Measurements from ENCODE around the gene RMDN3. TPM values are rescaled to one million over a fixed set of nuclear protein-coding genes. Genes with fewer than 3 reads are reported as not detected.

RMDN3 gene
- polyA plus RNA-seq, 1 donor = 43.1 TPM

DNA sequence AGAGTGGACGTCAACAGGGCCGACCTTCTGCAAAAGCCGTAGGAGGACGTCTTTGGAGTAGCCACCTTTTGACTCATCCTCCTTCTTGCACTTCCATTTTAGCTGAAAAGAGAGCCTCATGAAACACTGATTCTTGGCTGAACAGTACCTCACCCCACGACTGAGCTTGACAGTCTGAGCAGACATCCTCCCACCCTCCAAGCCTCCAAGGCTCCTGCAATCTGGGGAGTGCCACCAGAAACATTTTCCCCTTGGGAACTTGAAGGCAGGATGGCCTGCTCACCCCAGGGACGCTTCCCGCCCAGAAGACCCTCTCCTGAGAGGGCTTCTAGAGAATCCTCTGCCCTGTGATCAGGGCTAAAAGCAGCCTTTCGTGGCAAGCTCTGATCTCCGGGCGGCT, 20.0 kb upstream of the RMDN3 start:
- no peak for DNase-seq

DNA sequence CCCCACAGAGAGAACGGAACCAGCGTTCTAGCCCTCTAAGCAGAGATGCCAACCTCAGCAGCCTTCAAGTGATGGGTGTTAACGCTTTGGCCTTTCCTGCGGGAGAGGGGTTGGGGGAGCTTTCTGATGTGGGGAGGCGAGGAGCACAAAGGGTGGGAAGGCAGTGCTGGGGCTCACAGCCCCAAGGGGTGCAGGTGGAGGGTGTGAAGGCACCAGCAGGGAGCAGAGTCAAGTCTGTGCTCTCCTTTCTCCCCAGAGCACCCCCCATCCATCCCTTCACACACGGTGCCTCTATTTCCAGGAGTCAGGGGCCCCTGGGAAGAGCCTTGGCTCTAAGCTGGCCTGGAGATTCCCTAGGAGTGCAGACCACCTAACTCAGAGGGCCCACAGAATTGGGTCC, 18.8 kb upstream of the RMDN3 start:
- DNase-seq = no peak

GRCh38 chr15:40773496-40773895, 18.4 kb upstream of the RMDN3 start:
- DNase-seq = no peak

- no peak for DNase-seq
Measured at GRCh38 chr15:40772014-40772413, 17.0 kb upstream of the RMDN3 start.

DNA sequence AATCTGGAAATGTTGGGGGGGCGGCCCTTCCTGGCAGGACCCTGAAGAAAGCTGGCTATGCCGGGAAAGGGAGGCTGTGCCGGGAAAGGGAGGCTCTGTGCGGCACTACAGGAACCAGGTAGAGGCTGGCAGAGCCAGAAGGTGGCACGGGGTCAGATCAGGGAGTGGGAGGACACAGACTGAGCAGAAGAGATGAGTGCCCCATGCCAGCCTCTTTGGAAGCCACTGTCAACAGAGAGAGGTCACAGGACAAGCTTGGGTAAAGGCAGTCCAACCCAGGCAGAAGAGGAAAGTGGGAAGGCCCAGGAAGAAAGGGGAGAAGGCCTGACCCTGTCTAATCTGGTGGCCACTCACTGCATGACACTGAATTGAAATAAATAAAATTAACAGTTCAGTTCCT, 16.2 kb upstream of the RMDN3 start:
- DNase-seq = no peak

DNA sequence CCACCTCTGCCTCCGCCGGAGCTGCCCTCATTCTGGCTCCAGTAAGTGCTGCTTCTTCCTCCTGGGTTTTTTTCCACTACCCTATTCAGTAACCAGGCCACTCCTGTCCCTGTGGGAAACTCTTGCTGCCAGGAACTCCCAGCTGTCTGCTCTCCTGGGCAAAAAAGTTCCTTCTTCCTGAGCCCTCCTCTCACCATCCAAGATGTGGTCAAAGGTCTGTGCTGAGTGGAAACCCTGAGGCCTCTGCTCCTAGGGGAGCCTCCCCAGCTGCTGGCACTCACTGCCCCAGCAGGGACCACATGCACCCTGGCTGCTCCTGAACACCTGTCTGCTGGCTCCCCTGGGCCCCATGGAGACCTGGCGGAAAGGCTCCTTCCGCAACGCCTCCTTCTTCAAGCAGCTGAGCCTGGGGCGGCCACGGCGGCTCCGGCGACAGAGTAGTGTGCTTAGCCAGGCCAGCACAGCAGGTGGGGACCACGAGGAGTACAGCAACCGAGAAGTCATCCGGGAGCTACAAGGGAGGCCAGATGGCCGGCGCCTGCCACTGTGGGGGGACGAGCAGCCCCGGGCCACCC, 15.2 kb upstream of the RMDN3 start:
- no peak for DNase-seq

- peak; percentile 63 for DNase-seq
Measured at GRCh38 chr15:40769274-40770146, 14.5 kb upstream of the RMDN3 start, which contains the start of gene C15orf62. C15orf62 (plus strand) TSS chr15:40769980; CDS start chr15:40770496, 516 bp downstream.

DNA sequence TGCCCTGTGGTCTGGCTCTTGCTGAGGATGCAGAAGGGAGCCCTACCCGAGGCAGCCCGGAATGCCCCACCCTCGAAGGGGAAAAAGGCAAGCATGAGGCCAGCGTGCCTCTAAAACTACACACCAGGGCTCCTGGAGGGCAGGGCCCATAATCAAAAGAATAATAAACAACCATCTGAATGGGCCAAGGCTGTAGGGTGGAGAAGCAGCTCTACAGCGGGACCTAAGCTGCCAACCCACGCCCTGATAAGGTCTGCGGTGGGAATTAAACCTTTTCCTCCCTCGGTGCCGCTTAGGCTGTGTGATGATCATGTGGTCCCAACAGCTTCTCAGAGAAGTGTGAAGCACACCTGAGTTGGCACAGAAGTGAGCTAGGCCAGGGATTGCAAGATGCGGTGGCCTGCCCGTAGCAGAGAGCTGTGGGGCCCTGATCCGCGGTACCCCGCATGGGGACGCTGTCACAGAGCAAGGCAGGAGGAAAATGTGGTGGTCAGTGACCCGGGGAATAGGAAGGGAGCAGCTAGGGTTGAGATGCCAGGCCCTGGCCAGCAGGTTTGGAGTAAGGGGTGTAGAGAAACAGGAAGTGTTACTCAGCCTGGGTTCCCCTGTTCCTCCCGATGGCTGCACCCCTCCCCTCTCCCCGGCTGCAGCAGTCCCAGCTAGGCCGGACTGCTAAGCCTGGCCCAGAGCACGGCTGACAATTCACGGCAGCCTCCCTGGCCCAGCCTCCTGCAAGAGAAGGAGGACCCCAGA, 13.6 kb upstream of the RMDN3 start:
- no peak for DNase-seq

DNA sequence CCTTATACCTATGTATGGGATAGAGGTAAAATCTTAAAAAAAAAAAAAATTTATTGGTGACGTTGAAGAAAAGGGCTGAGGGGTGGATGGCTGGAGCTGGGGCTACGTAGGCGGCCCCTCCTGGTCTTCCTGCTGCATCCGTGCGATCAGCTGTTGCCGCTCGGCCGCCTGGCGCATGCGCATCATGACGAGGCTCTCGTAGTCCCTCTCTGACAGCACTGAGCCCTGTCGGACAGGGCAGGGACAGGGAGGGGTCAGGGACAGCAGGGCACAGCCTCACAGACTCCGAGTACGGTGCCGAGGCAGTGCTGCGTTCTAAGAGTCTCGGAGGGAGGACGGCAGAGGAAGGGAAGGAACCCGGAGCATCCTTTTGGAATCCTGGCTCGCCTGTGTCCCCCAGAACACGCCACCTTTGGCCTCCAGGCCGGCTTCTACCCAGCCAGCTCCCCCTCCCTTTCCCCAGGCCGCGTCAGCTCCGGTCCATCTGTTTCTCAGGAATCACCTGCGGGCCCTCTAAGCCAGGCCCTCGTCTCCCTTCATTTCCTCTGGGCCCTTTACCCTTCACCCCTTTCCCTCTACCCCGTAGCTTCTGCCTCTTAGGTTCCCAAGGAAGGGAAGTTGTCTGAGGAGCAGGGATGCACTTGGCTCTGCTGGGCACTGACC, 12.9 kb upstream of the RMDN3 start:
- DNase-seq = no peak

DNA sequence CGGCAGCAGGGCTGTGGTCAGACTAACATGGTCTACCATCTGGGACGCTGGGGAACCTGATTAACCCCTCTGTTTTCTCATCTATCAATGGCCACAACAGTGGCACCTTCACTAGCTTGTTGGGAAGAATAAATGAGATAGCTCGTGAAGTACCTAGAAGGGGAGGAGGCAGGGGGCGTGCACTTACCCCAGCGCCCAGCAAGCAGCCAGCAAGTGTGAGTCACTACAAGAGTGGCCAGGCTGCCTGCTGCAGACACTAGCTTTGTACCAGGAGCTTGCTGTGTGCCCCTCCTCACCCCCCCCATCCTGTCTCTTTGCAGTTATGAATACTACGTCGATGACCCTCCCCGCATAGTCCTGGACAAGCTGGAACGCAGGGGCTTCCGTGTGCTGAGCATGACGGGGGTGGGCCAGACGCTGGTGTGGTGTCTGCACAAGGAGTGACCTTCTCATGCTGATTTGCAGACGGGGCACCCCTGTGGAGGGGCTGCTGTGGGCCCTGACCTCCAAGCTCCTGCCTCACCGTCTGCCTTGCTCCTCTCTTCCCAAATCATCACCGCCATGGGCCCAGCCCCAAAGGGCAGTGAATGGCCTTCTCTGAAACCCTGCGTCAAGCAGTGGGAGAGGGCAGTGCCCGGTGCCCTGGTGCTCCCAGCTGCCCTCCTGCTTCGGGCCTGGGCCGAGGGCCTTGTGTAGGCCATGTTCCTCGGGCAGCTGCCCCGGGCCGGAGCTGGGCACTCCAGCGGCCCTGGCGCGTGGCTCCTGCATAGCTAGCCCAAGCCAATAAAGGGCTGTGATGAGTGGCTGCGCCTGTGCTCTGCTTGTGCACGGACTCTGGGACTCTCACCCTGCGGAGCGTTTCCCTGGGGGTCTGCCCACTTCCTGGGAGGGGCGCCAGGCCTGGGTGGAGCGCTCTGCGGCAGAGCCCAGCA, 12.1 kb upstream of the RMDN3 start:
- DNase-seq = no peak

- DNase-seq = no peak
Measured at GRCh38 chr15:40766194-40766815, 11.3 kb upstream of the RMDN3 start.

DNA sequence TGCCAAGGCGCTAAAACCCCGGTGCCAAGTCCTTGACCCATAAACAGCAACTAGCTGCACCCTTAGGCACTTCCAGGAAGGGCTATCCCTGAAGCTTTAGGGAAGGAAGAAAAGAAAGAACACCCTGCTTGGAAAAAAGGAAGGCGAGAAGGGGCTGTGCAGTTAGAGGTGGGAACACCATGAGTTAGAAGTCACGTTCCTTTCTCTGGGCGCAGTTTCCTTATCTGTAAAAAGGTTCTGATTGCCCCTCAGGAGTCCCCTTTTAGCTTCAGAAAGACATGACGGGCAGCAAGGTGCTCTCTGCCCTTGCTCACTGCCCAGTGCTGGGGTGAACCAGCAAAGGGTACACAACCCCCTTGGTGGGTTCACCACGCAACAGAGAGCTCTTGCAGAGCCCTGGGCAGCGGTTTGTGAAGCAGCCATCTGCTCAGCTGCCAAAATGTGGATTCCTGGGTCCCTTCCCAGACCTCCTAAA, 9.6 kb upstream of the RMDN3 start:
- DNase-seq = no peak

- DNase-seq = peak; percentile 65
Measured at GRCh38 chr15:40763801-40764628, 9.0 kb upstream of the RMDN3 start, which contains the start of gene GCHFR. GCHFR (plus strand) TSS chr15:40764068; CDS start chr15:40764181, 113 bp downstream.

- DNase-seq = peak; percentile 78
Measured at GRCh38 chr15:40762919-40763800, 8.1 kb upstream of the RMDN3 start.

DNA sequence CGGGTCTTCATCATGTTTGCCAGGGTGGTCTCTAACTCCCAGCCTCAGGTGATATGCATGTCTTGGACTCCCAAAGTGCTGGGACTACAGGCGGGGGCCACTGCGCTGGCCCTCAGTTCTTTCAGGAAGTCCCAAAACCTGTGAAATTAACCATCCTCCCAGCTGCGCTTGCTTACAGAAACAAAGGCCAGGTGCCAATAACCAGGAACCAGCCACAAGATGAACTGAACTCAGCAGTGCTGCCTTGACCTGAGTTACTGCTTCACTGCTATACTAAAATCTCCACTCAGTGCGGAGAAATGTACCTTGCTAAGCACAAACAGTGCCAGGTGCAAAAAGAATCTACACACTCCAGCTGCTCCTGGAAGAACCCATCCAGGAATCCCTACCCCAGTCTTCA, 4.9 kb upstream of the RMDN3 start:
- no peak for DNase-seq

DNA sequence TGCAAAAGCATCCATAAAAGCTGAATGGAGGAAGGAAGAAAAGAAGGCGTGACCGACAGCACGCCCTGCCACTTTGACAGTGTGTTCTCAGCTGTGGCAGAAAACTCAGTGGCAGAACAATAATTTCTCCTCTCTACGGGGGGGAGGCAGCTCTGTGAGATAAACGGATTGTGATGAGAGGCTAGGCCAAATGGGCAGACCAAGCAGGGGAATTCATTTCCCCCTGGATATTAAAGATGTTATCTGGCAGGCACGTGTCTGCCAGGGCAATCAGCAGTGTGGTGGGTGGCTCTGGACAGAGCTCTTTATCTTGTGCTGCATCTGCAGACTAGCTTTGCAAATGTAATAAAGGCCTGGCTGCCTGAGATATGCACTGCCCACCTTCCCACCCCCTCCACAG, 1.9 kb upstream of the RMDN3 start:
- DNase-seq = no peak

DNA sequence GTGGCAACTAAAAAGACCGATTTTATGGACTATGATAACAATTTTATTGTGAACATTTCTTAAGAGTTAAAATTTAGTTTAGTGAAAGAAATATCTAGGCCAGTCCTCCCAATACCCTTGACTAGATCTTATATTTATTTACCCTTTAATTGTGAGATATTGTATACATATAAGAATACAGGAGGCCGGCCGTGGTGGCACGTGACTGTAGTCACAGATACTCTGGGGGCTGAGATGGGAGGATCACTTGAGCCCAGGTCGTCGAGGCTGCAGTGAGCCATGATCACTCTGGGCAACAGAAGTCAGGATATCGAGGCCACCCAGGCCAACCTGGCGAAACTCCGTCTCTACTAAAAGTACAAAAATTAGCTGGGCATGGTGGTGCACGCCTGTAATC, 756 bp upstream of the RMDN3 start:
- no peak for DNase-seq

DNA sequence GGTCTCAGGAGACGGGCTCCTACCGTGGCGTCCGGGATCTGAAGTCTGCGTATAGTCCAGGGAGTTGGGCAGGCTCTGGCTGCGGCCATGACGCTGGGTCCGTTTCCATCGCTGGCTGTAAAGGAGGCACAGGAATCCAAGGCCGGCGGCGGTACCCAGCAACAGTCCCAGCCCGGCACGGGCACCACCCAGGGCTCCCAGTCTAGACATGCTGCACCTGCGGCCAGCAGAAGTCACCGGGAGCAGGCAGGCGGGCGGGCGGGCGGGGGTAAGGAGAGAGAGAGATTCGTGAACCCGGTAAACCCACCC, 526 bp downstream of the RMDN3 start:
- no peak for DNase-seq

DNA sequence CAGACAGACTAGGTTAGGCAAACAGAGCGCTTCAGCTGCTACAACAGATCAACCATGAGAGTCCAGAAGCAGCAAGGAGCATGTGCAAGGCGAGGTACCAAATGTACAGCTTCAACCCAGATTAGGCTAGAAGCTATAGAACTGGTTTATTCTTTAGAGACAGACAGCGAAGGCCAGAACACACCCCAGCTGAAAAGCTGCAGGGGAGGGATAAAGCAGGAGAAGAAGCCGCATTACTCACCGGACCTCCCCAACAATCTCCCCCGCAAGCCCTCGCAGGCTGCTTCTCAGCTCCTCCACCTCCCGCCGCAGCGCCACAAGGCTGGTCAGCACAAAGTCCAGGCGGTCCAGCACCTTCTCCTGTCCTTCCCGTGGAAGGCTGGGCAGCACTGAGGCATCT, 3.3 kb downstream of the RMDN3 start:
- DNase-seq = no peak
